Endodermal cell (in vitro differentiated cells): Measurements from ENCODE around the gene RPL5. TPM values are rescaled to one million over a fixed set of nuclear protein-coding genes. Genes with fewer than 3 reads are reported as not detected.

Experiments used
- DNase-seq: peaks from one replicate; pipeline ENCODE4 v3.0.0-alpha.2; 2017
- H3K27ac ChIP-seq: 2 replicates; pipeline ENCODE4 v1.5.1; 2013; ENCODE audit warnings: mild to moderate bottlenecking, low read depth, low read length, moderate library complexity
- H3K27me3 ChIP-seq: 2 replicates; pipeline ENCODE4 v1.6.1; 2013; ENCODE audit warnings: mild to moderate bottlenecking, low read length, moderate library complexity; ENCODE audit not compliant: insufficient read depth, control insufficient read depth, poor library complexity, severe bottlenecking
- H3K36me3 ChIP-seq: 2 replicates; pipeline ENCODE4 v1.7.0; 2013; ENCODE audit warnings: mild to moderate bottlenecking, low read length, moderate library complexity; ENCODE audit not compliant: control insufficient read depth, insufficient read depth
- H3K4me1 ChIP-seq: one replicate; pipeline ENCODE4 v1.7.0; 2013; ENCODE audit warnings: low read length; ENCODE audit not compliant: control insufficient read depth, insufficient read depth
- H3K4me3 ChIP-seq: 2 replicates; pipeline ENCODE4 v1.5.1; 2013; ENCODE audit warnings: mild to moderate bottlenecking, low read length, moderate library complexity
- H3K9ac ChIP-seq: 2 replicates; pipeline ENCODE4 v1.6.1; 2013; ENCODE audit warnings: mild to moderate bottlenecking, low read length, moderate library complexity; ENCODE audit not compliant: poor library complexity, severe bottlenecking; ENCODE audit errors: extremely low read depth
- H3K9me3 ChIP-seq: 2 replicates; pipeline ENCODE4 v1.6.1; 2013; ENCODE audit warnings: mild to moderate bottlenecking, low read length, moderate library complexity; ENCODE audit not compliant: control insufficient read depth
- H3K27ac Mint-ChIP-seq: 2 replicates; pipeline ENCODE4 v1.8.0; 2020; ENCODE audit warnings: mixed read lengths
- H3K27me3 Mint-ChIP-seq: 2 replicates; pipeline ENCODE4 v1.8.0; 2021; ENCODE audit warnings: mild to moderate bottlenecking, mixed read lengths; ENCODE audit not compliant: insufficient read depth
- H3K36me3 Mint-ChIP-seq: 2 replicates; pipeline ENCODE4 v1.8.0; 2020; ENCODE audit warnings: low read depth, mixed read lengths
- H3K4me1 Mint-ChIP-seq: 2 replicates; pipeline ENCODE4 v1.8.0; 2020; ENCODE audit warnings: mixed read lengths
- H3K4me3 Mint-ChIP-seq: 2 replicates; pipeline ENCODE4 v1.8.0; 2020; ENCODE audit warnings: mild to moderate bottlenecking, moderate library complexity, mixed read lengths
- H3K9me3 Mint-ChIP-seq: 2 replicates; pipeline ENCODE4 v1.8.0; 2020; ENCODE audit warnings: mild to moderate bottlenecking, mixed read lengths
- CTCF ChIP-seq: fragments of 200-600 bp; sonication (generic); conservative IDR thresholded peaks from 2 replicates; pipeline ENCODE4 v1.5.0; 2021; ENCODE audit warnings: antibody characterized with exemption, mild to moderate bottlenecking
- WGBS, 2 experiments: methylation state at CpG; one replicate each; pipeline versions ENCODE4 v1.1.5 to v1.1.7; 2013; ENCODE audit warnings: missing lambda C conversion rate in 2 of 2, mixed read lengths in 1 of 2; ENCODE audit not compliant: insufficient coverage in 1 of 2, insufficient read length in 1 of 2; 5-methylcytosine and 5-hydroxymethylcytosine counted together
- total RNA-seq, 2 donors: library from RNA; stranded (reverse); fragmentation: NEBNext Ultra II Directional in 1 of 2; extraction: Animal tissue kit (Norgen Biotek cat#: 25700) in 1 of 2; gene quantifications; 2 replicates in 1 of 2; 3 replicates in 1 of 2; pipeline ENCODE4 v1.2.1, GENCODE V29; 2021

Gene RPL5
- total RNA-seq, 2 donors from 2014 or later: 963 to 1,201 TPM

GRCh38 chr1:92883297-92883696, 51.5 kb downstream of the RPL5 start:
- DNase-seq: no peak
- Histone ChIP-seq H3K27ac (no peak overlapping the region), H3K27me3 (no peaks in the 10 kb centered on the region), H3K36me3 (no peaks in the 10 kb centered on the region), H3K9me3 (no peaks in the 10 kb centered on the region), H3K9ac (no peak overlapping the region), H3K4me1 (no peaks in the 10 kb centered on the region), H3K4me3 (no peak overlapping the region)
- no peak overlapping the region for H3K4me3 Mint-ChIP-seq
- H3K4me1 Mint-ChIP-seq: peaks cover 5% of the 10 kb centered on the region
- no peaks in the 10 kb centered on the region for H3K9me3 Mint-ChIP-seq
- no peak for TF ChIP-seq CTCF
- H3K27ac Mint-ChIP-seq: no peak overlapping the region
- H3K27me3 Mint-ChIP-seq: no peaks in the 10 kb centered on the region
- no peaks in the 10 kb centered on the region for H3K36me3 Mint-ChIP-seq

- TF ChIP-seq CTCF: no peak
- H3K27me3 ChIP-seq: no peaks in the 10 kb centered on the region
- Mint-ChIP-seq H3K27me3 (no peaks in the 10 kb centered on the region), H3K4me1 (peaks cover 5% of the 10 kb centered on the region), H3K4me3 (no peak overlapping the region), H3K9me3 (peaks cover 6% of the 10 kb centered on the region), H3K27ac (no peak overlapping the region), H3K36me3 (no peaks in the 10 kb centered on the region)
- H3K4me1 ChIP-seq: no peaks in the 10 kb centered on the region
- H3K27ac ChIP-seq: no peak overlapping the region
- H3K9ac ChIP-seq: no peak overlapping the region
- no peaks in the 10 kb centered on the region for H3K36me3 ChIP-seq
- 81% methylated on average over 1 of the region's 1 CpG; no CpG with 5 or more reads in 1 of the 2 experiments for WGBS, 2 experiments
- H3K9me3 ChIP-seq: peaks cover 5% of the 10 kb centered on the region
- H3K4me3 ChIP-seq: no peak overlapping the region
- no peak for DNase-seq
These were observed 52.4 kb downstream of the RPL5 start for GRCh38 chr1:92884195-92884594.

- H3K4me1 ChIP-seq: no peaks in the 10 kb centered on the region
- TF ChIP-seq CTCF: no peak
- no peak overlapping the region for H3K9ac ChIP-seq
- H3K36me3 Mint-ChIP-seq: no peaks in the 10 kb centered on the region
- H3K27ac Mint-ChIP-seq: no peak overlapping the region
- peaks cover 8% of the 10 kb centered on the region for H3K9me3 ChIP-seq
- no peak overlapping the region for H3K27ac ChIP-seq
- no peaks in the 10 kb centered on the region for H3K36me3 ChIP-seq
- no peak for DNase-seq
- H3K27me3 Mint-ChIP-seq: no peaks in the 10 kb centered on the region
- H3K4me3 ChIP-seq: no peak overlapping the region
- peaks cover 25% of the 10 kb centered on the region for H3K9me3 Mint-ChIP-seq
- H3K27me3 ChIP-seq: no peaks in the 10 kb centered on the region
- WGBS, 2 experiments: 64 to 100% methylated on average over 1 to 2 of the region's 2 CpGs
- no peak overlapping the region for H3K4me3 Mint-ChIP-seq
- H3K4me1 Mint-ChIP-seq: no peaks in the 10 kb centered on the region
These were observed 55.1 kb downstream of the RPL5 start for GRCh38 chr1:92886886-92887419.
